HG02870 (cell line): ENCODE results near the gene PRKCI.
"Not testable (repeated sequence)": the region's sequence is repeated elsewhere in the genome, so short reads cannot be mapped to it uniquely, and the experiment has no call there.

Experiments used
- ATAC-seq: cut with Tn5 transposase; IDR thresholded peaks from one replicate; pipeline ENCODE4 v1.9.1; 2021; ENCODE audit warnings: mild to moderate bottlenecking, moderate library complexity; ENCODE audit not compliant: unreplicated experiment

PRKCI gene

DNA sequence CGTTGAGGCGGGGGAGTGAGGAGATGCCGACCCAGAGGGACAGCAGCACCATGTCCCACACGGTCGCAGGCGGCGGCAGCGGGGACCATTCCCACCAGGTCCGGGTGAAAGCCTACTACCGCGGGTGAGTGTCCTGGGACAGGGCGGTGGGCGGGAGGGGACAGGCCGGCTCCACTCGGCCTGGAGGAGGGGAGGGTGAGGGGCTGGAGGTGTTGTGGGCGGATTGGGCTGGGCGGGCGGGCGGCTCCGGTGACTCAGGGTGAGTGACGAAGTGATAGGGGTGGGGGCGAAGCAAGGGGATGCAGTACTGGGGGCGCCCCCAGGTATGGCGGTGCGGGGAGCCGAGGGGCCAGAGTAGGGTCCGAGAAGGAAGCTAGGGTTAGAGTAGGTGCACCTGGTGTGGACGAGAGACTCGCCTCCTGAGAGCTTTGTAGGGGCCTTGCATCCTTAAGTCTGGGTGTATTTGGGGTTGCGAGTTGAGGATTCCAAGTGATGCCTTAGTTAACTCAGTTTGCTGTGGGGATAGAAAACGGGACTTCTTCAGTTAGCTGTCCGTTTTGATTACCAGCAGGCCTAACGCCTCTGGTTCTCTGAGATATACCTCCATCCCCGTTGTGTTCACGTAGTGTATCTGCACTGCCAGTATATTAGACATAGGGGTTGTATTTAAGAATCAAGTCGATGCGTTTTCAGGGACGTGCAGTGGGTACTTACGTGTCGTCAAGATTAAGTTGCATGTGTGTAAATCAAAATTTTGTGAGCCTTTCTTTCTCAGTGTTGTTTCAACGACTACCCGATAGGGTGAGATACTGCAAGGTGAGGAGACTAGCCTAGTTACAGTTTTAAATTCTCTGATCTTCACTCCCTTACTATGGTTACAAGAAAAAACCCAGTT, 670 bp downstream of the PRKCI start:
- ATAC-seq, result peak; percentile 25

DNA sequence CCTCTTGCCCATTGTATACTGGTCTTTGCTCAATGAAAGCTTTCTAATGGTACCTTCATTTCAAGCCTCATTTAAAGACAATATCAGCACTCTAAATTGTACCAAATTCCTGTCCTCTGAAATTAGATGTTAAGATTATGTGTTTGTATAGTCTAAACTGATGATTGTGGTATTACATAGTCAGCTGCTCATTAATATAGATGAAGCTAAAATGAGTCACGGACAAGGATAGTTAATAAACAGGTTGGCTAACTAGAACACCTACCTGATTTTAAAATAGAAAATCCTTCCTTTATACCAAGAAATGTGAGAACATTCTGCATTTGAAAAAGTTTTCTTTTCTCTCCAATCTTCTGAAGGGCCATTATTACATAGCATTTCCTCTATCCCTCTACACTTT, 2.9 kb downstream of the PRKCI start:
- no peak for ATAC-seq

DNA sequence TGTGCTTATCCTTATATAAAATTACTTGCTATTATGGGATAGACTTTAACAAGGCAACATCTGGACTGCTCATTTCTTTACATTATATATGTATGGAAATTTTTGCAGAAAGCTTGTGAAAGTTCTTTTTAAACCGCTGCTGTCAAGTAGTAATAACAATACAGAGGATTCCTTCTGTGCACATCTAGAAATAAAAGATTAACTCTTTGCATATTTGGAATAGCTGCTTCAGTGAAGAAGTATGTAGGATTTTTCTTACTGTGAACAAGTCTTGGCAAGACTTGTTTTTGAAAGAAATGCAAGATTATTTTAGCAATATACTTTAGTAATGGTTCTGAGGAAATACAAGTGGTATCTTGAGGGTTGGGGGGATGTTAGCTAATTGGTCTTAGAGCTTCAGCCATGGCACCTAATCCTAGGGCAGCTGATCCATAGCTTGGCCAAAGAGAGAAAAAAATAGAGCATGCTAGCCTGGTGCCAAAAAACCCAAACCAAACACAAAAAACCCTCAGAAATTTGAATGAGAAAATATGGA, 4.3 kb downstream of the PRKCI start:
- no peak for ATAC-seq

GRCh38 chr3:170228093-170228766, 6.0 kb downstream of the PRKCI start:
- no peak for ATAC-seq

- ATAC-seq, result no peak
These were observed 10.0 kb downstream of the PRKCI start for GRCh38 chr3:170232266-170232665.

- no peak for ATAC-seq
These were observed 11.3 kb downstream of the PRKCI start for GRCh38 chr3:170233530-170233929.

DNA sequence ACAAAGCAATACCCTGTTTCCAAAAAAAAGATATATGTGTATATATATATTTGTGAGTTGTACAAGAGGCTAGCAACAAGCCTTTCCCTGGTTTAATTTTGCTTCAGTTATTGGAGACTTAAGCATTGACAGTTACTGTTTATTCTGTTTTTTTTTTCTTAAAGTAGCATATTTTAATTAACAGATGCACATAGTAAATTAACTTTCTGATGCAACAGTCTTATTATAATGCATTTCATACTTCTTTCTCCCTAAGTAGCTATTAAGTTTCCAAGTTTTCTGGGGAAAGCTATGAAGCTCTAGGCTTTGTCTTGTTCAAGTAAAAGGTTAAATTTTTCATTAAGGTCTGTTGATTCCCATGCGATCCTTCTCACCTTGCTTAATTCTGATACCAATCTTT, 17.9 kb downstream of the PRKCI start:
- ATAC-seq, result no peak

DNA sequence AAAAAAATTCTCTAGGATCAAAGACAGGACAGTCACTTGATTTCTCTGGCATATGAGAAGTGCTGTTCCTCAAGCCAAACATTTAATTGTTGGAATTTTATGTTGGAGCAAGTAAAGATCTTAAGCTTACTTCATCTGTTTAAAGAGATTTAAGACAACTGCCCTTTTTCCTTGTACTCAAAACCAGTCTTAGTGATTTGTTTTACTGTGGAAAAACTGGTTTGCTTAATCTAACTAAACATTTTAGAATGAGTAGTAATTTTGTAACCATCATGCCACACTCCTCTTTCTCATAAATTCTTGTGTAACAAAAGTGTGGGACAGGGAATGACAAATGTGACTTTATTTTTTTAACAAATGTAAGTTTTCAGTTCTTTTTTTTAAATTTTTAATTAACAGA, 18.4 kb downstream of the PRKCI start:
- no peak for ATAC-seq

DNA sequence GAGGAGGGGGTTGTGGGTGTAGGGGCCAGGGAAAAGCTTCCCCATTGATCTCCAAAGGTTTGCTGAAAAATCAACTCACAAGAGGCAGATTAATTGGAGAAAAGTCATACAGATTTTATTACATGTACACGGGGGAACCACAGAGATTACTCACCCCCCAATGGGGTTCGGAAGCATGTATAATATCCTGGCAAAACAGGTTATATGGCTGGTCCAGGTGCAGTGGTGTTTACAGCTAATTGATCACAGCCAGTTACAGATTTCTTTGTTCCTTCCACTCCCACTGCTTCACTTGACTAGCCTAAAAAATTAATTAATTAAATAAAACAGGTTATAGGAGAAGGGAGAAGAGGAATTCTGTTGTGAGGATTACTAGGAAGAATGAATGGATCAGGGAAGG, 22.4 kb downstream of the PRKCI start:
- ATAC-seq, result no peak

DNA sequence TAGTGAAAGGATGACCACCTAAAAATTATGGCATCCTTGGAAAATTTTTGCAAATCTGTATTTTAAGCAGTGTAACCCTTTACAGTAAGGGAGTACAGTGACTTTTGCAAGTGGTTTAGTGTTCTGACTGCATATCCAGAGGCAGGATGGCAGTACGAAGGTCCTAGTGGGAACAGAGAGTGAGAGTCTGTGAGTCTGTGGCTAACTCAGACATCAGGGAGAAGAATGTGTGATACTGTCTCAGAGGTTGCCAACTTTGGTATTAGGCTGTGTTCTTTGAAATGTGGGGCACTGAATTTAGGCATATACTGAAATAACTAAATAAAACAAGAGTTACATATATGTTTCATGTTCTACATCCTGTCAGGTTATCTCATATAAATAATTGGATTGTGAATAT, 25.7 kb downstream of the PRKCI start:
- peak; percentile 7 for ATAC-seq

GRCh38 chr3:170256597-170256996, 34.4 kb downstream of the PRKCI start:
- no peak for ATAC-seq

DNA sequence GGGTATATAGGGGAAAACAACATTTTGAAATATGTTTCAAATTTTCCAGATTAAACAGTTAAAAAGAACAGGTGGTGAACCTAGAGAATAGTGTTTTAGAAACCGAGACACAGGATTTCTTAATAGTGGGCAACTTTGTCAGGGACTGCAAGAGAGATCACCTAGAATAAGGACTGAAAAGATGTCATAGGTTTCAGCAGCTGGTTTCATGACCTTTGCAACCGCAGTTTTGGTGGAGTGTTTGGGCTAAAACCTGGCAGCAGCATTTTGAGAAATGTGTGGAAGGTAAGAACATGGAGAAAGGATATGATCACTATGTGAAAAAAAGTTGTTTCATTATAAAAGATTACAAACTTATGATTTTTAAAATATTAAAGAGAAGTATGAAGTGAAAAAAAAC, 34.9 kb downstream of the PRKCI start:
- peak; percentile 69 for ATAC-seq

DNA sequence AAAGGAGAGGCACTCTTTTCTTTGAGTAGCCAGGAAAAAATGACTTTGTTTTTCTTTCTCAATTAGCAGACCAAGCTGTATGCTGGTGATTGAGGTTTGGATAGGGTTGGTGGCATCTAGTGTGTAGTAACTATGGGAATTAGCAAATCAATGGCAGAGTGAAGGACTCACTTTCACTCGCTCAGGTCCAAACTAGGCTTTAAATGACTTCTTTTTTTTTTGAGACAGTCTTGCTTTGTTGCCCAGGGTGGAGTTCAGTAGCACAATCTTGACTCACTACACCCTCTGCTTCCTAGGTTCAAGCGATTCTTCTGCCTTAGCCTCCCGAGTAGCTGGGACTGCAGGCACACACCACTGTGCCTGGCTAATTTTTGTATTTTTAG, 35.9 kb downstream of the PRKCI start:
- no peak for ATAC-seq

DNA sequence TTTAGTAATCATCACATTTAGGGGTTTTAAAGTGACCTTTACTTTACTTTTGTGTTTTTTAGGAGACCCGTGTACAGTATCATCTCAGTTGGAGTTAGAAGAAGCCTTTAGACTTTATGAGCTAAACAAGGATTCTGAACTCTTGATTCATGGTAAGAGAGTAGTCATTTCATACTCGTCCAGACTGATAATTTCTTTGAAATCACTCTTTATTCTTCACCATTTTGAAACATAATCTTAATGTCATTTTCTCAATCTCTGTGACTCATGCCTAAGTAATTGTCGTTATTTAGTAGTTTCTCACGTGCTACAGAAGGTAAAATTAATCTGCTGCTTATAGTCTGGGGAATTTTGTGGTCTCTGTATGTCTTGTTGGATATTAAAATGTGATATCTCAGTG, 37.7 kb downstream of the PRKCI start:
- no peak for ATAC-seq

- no peak for ATAC-seq
These were observed 45.6 kb downstream of the PRKCI start for GRCh38 chr3:170267793-170268192.

DNA sequence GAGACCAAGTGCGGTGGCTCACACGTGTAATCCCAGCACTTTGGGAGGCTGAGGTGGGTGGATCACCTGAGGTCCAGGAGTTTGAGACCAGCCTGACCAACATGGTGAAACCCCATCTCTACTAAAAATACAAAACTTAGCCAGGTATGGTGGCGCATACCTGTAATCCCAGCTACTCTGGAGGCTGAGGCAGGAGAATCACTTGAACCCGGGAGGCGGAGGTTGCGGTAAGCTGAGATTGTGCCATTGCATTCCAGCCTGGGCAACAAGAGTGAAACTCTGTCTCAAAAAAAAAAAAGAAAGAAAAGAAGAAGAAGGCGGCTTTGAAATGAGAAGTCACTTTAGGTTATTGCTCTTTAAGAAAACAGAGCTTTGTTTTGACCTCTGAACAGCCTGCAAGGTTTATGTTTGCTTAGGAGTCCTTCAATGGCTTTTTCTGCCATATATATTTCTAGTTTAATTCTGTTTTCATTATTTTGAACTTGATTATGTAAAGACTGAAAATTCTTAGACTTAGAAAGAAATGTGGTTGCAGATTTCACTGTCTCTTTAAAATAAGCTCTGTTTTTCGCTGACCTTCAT, 47.5 kb downstream of the PRKCI start:
- ATAC-seq, result not testable (repeated sequence)

- no peak for ATAC-seq
These were observed 48.2 kb downstream of the PRKCI start for GRCh38 chr3:170270282-170270881.

DNA sequence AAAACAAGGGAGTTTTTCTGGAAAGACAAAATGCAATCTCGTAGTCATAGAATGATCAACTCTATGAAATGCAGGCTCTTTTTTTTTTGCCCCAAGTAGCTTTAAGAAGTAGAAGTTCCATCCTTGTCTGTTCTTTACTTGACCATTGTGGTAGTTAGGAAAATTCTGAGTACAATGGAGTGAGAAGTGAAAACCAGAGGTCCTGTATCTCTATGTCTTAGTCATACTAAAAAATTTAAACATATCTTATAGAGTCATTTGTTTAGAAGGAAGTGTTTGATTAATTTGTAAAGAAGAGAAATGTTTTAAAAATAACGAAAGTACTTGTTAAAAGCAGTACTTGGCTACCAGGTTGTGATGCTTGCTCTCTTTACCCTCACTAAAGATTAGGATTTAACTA, 52.4 kb downstream of the PRKCI start:
- peak; percentile 59 for ATAC-seq

DNA sequence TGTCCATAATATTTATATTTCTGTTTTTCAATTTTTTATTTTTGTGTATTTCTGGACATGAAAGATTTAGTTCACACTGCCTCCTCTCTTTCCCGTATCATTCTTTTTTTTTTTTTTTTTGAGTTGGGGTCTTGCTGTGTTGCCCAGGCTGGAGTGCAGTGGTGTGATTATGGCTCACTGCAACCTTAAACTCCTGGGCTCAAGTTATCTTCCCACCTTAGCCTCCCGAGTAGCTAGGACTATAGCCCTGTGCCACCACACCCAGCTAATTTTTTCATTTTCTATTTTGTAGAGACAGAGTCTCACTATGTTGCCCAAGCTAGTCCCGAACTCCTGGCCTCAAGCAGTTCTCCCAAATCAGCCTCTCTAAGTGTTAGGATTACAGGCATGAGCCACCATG, 53.6 kb downstream of the PRKCI start:
- ATAC-seq, result no peak

DNA sequence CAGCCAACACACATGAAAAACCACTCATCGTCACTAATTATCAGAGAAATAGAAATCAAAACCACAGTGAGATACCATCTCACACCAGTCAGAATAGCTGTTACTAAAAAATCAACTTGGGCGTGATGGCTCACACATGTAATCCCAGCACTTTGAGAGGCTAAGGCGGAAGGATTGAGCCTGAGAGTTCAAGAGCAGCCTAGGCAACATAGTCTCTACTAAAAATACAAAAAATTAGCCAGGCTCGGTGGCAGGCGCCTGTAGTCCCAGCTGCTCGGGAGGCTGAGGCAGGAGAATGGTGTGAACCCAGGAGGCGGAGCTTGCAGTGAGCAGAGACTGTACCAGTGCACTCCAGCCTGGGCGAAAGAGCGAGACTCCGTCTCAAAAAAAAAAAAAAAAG, 55.1 kb downstream of the PRKCI start:
- ATAC-seq, result not testable (repeated sequence)

DNA sequence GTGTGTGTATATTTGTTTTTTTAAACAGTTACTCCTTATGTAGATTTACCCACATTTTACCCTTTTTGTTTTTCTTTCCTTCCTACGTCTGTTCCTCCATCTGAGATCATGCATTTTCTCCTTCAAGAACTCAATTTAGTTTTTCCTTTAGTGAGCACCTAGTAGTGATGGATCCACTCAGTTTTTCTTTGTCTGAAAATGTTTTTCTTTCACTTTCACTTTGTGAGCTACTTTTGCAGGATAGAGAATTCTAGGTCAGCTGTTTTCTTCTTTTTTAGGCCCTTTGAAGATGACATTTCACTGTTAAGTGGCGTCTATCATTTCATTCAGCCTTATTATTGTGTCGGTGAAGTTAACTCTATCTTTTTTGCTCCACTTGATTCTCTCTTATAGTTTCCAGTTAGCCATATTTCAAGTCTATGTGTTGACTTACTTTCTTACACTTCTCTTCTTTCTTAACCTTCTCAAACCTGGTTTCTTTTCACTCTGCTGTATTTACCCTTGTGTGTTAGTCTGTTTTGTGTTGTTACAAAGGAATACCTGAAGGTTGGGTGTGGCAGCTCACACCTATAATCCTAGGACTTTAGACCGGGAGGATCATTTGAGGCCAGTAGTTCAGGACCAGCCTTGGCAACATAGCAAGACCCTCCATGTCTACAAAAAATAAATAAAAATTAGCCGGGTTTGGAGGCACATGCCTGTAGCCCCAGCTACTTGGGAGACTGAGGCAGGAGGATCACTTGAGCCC, 55.8 kb downstream of the PRKCI start:
- no peak for ATAC-seq
